Measurements from ENCODE around the gene LSM14A. TPM values are rescaled to one million over a fixed set of nuclear protein-coding genes. Genes with fewer than 3 reads are reported as not detected.

Gene LSM14A
- total and polyA plus RNA-seq, 9 of the 15 experiments (the other 6 are each of a cell fraction or from before 2014, with no cell fraction given): 19.5 to 150 (median 95.1) TPM

GRCh38 chr19:34229721-34230120 is 57.4 kb downstream of the LSM14A start:
- no TSS peak for BruUV-seq (replicated peaks)
- CTCF ChIA-PET (ENCODE audit: low intra/inter-chr PET ratio): no interaction called here

More at GRCh38 chr19:34229721-34230120, 57.4 kb downstream of the LSM14A start:
- TF ChIP-seq L3MBTL2 (IDR thresholded peaks at IDR 0.05) (no peak), POLR2B (IDR thresholded peaks at IDR 0.05; ENCODE audit: low read depth, partially characterized antibody) (no peak), AFF4 (CRISPR knock-in tag; IDR thresholded peaks at IDR 0.05) (no peak), MAX (CRISPR knock-in tag; IDR thresholded peaks at IDR 0.05) (no peak), MYNN (IDR thresholded peaks at IDR 0.05) (no peak), MYNN (CRISPR knock-in tag; IDR thresholded peaks at IDR 0.05) (no peak), CREB3 (tag; conservative IDR thresholded peaks at IDR 0.05; ENCODE audit: low read depth) (no peak), CBX1 (IDR thresholded peaks at IDR 0.05; ENCODE audit: low read depth) (no peak), EP400 (IDR thresholded peaks at IDR 0.05) (no peak)
- Histone ChIP-seq H3K9me1 (ENCODE audit: control insufficient read depth, insufficient read depth, low read length) (no peaks in the 10 kb centered on the region), H3K79me2 (ENCODE audit: control insufficient read depth, insufficient read depth, low read length) (no peaks in the 10 kb centered on the region), H3K4me1 (replicated peaks in 1 of 2; ENCODE audit: control insufficient read depth in 2 of 2, insufficient read depth in 2 of 2, low read length in 2 of 2) (peaks cover 0 to 17% of the 10 kb centered on the region in 2 experiments; a peak in 3 of 5 replicates), H4K20me1 (replicated peaks; ENCODE audit: control insufficient read depth, insufficient read depth, low read length) (no peaks in the 10 kb centered on the region; the same call in 1 of the 2 replicates), H3K27ac (ENCODE audit: extremely low read depth, low read depth, low read length) (no peak overlapping the region), H2AFZ (ENCODE audit: low read depth, low read length) (no peak overlapping the region), H3K9ac (ENCODE audit: insufficient read depth in 1 of 2, low read depth in 2 of 2, low read length in 2 of 2) (no peak overlapping the region), H3K9me3 (replicated peaks; ENCODE audit: control insufficient read depth, insufficient read depth, low read depth, low read length) (no peaks in the 10 kb centered on the region), H3K4me3 (no peak overlapping the region), H3K27me3 (ENCODE audit: control insufficient read depth in 2 of 2, insufficient read depth in 2 of 2, low read length in 2 of 2) (no peaks in the 10 kb centered on the region), H3K36me3 (ENCODE audit: control insufficient read depth, insufficient read depth, low read length) (peaks cover 52% of the 10 kb centered on the region), H3K4me2 (ENCODE audit: insufficient read depth, low read length) (no peak overlapping the region)
- POLR2A ChIA-PET: no interaction called here
- FAIRE-seq (no peak), DNase-seq (ENCODE audit: extremely low read depth in 1 of 4, low spot score in 3 of 4) (no peak), ATAC-seq (no peak)
- intact Hi-C loops (cut with micrococcal nuclease): no loop called here
- WGBS (ENCODE audit: insufficient coverage, low coverage, missing lambda C conversion rate): 84% methylated on average over 4 of the region's 4 CpGs
- in situ Hi-C loops (cut with MboI): no loop called here

Measured in K562 (cell line).